Cardiac muscle cell (in vitro differentiated cells and primary cell): ENCODE measurements around the gene RFNG. TPM values are rescaled to one million over a fixed set of nuclear protein-coding genes. Genes with fewer than 3 reads are reported as not detected.
"Not testable (repeated sequence)": the region's sequence is repeated elsewhere in the genome, so short reads cannot be mapped to it uniquely, and the experiment has no call there.

Source experiments
- DNase-seq, 2 donors: peaks; one replicate each; pipeline versions ENCODE4 v3.0.0 to v3.0.0-alpha.2; 2010 to 2017; ENCODE audit warnings: low read depth in 1 of 2, low spot score in 1 of 2
- H3K27ac ChIP-seq: fragments of 200-600 bp; sonication (generic); 2 replicates; pipeline ENCODE4 v1.5.1; 2016
- H3K27me3 ChIP-seq: fragments of 200-600 bp; sonication (generic); 2 replicates; pipeline ENCODE4 v1.6.0; 2016; ENCODE audit warnings: control low read depth
- H3K36me3 ChIP-seq: fragments of 200-600 bp; sonication (generic); 2 replicates; pipeline ENCODE4 v1.5.1; 2016; ENCODE audit warnings: control low read depth
- H3K4me1 ChIP-seq: fragments of 200-600 bp; sonication (generic); 2 replicates; pipeline ENCODE4 v1.8.1; 2017; ENCODE audit warnings: low read depth, mild to moderate bottlenecking, mixed run types
- H3K4me3 ChIP-seq: fragments of 200-600 bp; sonication (generic); 2 replicates; pipeline ENCODE4 v1.5.1; 2016; ENCODE audit warnings: mild to moderate bottlenecking
- H3K9me3 ChIP-seq: fragments of 200-600 bp; sonication (generic); 2 replicates; pipeline ENCODE4 v1.5.1; 2017; ENCODE audit warnings: low read depth, mild to moderate bottlenecking, control low read depth
- CTCF ChIP-seq: IDR thresholded peaks from 2 replicates; pipeline ENCODE4 v1.5.1; 2012; ENCODE audit warnings: low read depth, mild to moderate bottlenecking, low read length
- polyA plus RNA-seq: library from polyadenylated mRNA; unstranded; fragments of >200 nt; fragmentation: Nextera tagmentation; extraction: Ambion mirVana; gene quantifications from 2 replicates; pipeline ENCODE4 v1.2.1, GENCODE V29; 2016
- total RNA-seq: library from RNA; depleted of rRNA; stranded (reverse); fragments of >200 nt; gene quantifications from 2 replicates; pipeline ENCODE4 v1.2.3, GENCODE V29; 2016

The RFNG gene
- total and polyA plus RNA-seq, 2 experiments from 2014 or later = 94.6 to 98.3 TPM

DNA sequence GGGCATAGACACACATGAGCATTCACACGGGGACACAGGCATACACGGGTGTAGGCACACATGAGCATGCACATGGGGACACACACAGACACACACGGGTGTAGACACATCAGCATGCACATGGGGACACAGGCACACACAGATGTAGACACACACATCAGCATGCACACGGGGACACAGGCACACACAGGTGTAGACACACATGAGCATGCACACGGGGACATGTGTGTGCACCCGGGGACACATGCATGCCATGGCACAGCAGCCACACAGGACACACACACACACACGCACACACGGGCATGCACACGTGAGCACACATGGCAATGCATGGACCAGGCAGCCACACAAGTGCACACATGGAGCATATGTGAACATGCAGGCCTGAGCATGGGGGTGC lies 9.0 kb downstream of the RFNG start:
- no peak overlapping the region for H3K4me3 ChIP-seq
- no peaks in the 10 kb centered on the region for H3K4me1 ChIP-seq
- TF ChIP-seq CTCF = no peak
- no peaks in the 10 kb centered on the region for H3K27me3 ChIP-seq
- H3K27ac ChIP-seq = no peak overlapping the region
- no peaks in the 10 kb centered on the region for H3K9me3 ChIP-seq
- no peaks in the 10 kb centered on the region for H3K36me3 ChIP-seq
- DNase-seq = no peak

GRCh38 chr17:82041144-82041814 lies 10.3 kb downstream of the RFNG start:
- H3K9me3 ChIP-seq = no peaks in the 10 kb centered on the region
- H3K4me3 ChIP-seq = no peak overlapping the region
- TF ChIP-seq CTCF = no peak
- H3K27ac ChIP-seq = no peak overlapping the region
- no peak for DNase-seq
- peaks cover 4% of the 10 kb centered on the region for H3K4me1 ChIP-seq
- H3K36me3 ChIP-seq = no peaks in the 10 kb centered on the region
- no peaks in the 10 kb centered on the region for H3K27me3 ChIP-seq

- TF ChIP-seq CTCF = no peak
Observed at GRCh38 chr17:82039695-82040299, 11.8 kb downstream of the RFNG start.

DNA sequence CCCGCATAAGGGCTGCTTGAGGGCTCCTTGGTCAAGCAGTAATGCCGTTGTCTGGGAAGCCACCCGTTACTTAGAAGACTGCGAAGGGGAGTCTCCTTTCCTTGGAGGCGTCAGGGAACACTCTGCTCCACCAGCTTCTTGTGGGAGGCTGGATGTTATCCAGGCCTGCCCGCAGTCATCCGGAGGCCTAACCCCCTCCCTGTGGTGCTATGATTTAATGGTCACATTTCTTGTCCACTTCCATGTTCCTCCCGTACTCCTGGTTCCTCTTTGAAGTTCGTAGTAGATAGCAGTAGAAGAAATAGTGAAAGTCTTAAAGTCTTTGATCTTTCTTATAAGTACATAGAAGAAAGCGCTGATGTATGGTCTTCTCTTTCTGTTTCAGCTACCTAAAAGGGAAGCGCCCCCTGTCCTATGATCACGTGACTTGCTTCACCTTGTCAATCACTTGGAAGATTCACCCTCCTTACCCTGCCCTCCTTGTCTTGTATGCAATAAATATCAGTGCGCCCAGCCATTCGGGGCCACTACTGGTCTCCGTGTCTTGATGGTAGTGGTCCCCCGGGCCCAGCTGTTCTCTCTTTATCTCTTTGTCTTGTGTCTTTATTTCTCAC lies 12.7 kb downstream of the RFNG start:
- H3K27ac ChIP-seq, H3K4me1 ChIP-seq, H3K4me3 ChIP-seq, H3K27me3 ChIP-seq, H3K36me3 ChIP-seq, H3K9me3 ChIP-seq: not testable (repeated sequence)
- DNase-seq = peak in 1 of 2 donors; percentile 21

More at GRCh38 chr17:82039695-82040299, 11.8 kb downstream of the RFNG start:
- H3K27ac ChIP-seq = no peak overlapping the region
- no peaks in the 10 kb centered on the region for H3K9me3 ChIP-seq
- peaks cover 8% of the 10 kb centered on the region for H3K4me1 ChIP-seq
- H3K36me3 ChIP-seq = no peaks in the 10 kb centered on the region
- DNase-seq = no peak
- no peaks in the 10 kb centered on the region for H3K27me3 ChIP-seq
- H3K4me3 ChIP-seq = no peak overlapping the region

DNA sequence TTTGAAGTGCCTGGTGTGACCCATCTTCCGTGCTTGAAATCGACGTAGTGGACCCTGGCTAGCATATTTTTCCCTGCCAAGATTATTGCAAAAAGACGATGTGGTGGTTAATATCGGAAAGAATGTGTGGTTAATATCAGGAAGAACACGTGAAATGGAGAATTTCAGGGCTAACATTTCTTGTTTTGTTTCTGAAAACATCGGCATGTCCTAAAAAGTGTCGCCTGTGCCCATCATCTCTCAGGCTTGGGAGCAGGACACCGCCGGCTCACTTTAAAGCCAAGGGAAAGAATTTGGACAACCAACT lies 13.8 kb downstream of the RFNG start:
- no peak for DNase-seq
- TF ChIP-seq CTCF = no peak
- Histone ChIP-seq H3K27me3 (no peaks in the 10 kb centered on the region), H3K9me3 (no peaks in the 10 kb centered on the region), H3K4me1 (peaks cover 8% of the 10 kb centered on the region), H3K4me3 (no peak overlapping the region), H3K36me3 (no peaks in the 10 kb centered on the region), H3K27ac (peak overlapping the region; percentile 82)
